Bone marrow (tissue), 2 donors: ENCODE results near the gene GRK7.
A peak's percentile ranks its signal among the peaks of the same experiment; 100 is the strongest.
"Not testable (repeated sequence)": the region's sequence is repeated elsewhere in the genome, so short reads cannot be mapped to it uniquely, and the experiment has no call there.

Experiments
- DNase-seq, 2 donors: peaks; one replicate each; lab custom pipeline; 2025; lab: John Stamatoyannopoulos, UW

The GRK7 gene

DNA sequence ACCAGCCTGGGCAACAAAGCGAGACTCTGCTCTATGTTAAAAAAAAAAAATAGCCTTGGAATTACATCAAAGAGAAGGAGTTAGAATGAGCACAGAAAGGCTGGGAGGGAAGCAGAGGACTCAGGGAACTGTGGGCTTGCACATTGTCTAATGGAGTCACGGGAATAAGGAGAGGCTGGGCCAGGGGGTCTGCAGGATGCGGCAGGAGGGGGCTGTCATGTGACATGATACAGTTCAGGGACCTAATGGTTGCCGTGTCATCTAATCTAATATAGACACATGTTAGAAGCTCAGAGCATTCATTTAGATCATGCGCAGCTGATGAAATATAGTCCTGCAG is 32.5 kb downstream of the GRK7 start:
- DNase-seq = no peak

DNA sequence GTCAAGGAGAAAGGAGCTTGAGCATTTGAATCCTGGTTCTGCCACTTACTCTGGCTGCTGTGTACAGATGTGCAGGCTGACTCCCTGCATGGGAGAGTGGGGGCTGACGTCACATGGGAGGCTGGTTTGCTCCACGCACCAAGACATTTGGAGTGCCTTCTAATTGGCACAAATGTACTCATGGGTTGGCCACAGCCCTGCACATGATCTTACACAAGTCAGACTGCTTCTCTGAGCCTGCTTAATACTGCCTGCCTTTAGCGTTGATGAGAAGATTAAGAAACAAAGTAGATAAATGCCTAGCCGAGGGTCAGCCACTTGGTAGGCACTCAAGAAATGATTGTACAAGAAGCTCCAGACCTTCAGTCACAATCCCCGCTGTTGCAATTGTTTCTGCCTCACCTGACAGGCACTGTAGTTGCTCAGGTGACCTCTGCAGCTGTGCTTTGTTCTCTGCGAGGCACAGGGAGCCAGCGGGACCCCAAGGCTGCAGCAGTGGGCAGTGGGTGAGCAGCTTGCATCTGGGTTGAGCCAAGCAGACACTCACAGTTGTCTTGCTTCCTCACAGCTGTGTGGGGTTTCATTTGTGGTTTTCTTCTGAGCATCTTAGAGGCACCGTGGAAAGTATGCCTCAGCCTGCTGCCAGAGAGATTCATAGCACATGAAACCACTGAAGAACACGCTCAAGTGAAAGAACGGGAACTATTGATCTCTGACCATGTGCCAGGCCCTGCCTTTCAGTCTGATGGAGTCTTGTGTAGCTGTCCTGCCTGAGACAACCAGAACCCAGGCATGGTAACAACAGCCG is 33.1 kb downstream of the GRK7 start:
- peak; percentile 44 to 91 for DNase-seq

DNA sequence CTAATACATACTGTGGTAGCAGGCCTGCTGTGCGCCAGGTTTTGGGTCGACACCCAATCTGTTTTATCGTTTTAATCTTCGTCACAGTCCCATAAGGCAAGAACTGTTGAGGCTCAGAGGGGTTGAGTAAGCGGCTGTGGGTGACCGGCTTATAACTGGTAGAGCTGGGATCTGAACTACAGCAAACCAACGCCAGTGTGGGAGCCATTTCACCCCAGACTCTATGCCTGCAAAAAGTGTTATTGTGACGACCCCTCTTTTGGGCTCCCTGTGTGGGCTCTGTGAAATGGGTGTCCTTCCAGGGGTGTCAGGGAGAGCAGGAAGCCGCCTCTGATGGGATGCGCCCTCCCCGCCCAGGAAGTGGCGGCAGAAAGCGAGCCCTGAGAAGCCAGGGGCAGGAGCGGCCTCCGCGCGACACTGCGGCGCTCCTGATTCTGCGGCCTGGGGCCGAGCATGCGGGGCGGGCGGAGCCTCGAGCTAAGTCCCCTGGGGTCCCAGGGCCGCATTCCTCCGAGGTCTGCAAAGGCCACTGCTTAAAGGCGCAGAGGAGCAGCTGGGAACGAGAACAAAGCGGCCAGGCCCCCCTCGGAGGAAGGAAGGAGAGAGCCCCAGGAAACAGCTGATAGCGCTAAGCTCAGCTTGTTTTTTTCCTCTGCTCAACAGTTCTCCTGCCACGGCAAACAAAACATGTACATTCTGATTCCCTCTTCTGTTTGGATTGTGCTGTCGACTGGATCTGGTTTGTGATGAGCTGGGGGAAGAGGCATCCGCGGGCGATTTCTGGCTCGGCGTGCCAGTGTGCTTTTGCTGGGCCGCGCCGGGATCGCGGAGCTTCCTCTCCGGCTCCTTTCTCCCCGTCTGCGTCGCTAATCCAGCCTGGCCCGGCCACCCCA is 33.9 kb downstream of the GRK7 start:
- DNase-seq = peak; percentile 55 to 92

DNA sequence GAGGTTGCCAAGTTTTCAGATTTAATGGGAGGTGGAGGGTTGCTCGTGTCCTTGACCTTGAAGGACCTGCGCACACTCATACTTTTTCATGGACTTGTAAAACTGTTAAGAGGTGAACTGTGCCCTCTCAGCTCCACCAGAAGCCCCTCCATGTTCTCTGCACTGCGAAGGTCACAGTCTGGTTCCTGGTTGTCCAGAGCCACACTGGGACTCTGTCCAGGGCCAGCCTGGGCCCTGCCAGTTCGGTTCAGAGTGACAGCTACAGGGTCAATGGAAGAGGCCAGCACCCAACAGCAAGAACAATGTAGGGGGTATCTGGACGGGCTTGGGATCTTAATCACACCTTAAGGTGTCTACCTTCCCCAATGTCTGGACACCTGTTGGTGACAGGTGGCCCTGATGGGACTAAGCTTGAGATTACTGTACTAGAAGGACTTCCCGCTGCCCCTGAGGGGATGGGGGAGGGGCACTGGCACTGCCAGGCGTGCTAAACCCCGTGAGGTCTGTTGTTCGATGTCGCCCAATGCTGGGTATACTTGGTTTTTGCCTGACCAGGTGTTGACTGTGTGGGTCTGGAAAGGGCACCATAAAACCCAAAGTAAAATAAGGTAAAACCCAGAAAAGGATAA is 34.7 kb downstream of the GRK7 start:
- DNase-seq = no peak

DNA sequence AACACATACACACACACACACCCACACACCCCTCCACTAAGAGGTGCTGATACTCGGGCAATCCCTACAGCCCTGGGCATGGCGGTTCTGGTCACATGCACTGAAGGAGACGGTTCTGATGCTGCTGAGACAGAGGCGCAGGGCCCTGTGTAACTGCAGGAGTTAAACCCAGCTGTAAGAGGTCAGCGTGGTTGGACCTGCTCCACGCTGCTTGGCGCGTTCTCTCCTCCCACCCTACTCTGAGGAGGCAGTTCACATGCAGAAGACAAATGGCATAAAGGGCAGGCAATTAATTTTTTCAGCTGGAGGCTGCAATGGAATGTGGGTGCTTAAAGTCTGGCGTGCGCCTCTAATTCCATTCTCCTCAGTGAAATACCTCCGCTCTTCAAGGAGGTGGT is 35.2 kb downstream of the GRK7 start:
- no peak for DNase-seq

DNA sequence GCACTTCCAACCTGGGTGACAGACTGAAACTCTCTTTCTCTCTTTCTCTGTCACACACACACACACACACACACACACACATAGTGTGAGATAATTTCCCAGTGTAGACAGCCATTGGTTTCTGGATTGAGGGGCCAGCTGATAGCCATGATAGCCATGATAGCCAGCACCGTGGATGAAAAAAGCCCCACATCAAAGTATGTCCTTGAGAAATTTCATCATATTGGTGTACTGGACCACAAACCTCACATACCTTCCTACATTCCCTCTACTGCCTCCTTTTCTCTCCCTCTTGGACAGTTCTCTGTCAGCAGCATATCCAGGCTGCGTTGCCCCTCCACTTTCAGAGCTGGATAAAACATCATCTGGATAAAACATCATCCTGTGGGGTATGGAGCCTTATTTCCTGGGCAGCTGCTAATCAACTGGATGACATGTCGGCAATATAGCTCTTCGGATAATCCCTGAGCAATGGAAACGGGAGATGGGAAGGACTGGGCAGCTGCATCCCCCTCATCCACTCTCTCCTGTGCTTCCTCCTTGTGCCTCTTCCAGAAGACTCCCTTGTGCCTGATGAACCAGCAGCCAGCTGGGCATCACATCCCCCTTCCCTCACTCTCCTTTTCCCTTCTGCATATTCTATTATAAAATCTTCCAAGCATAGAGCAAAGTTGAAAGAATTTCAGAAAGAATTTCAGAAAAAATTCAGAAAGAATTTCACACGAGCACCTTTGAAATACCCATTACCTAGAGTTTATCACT is 39.3 kb downstream of the GRK7 start:
- no peak for DNase-seq

DNA sequence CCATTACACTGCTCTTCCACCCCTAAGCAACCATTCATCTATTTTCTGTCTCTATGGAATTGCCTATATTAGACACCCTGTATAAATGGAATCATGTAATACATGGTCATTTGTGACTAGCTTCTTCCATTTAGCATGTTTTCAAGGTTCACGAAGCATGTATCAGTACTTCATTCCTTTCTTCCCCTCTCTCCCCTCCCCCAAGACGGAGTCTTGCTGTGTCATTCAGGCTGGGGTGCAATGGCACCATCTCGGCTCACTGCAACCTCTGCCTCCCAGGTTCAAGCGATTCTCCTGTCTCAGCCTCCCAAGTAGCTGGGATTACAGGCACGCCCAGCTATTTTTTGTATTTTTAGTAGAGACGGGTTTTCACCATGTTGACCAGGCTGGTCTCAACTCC is 40.3 kb downstream of the GRK7 start:
- DNase-seq = not testable (repeated sequence)

DNA sequence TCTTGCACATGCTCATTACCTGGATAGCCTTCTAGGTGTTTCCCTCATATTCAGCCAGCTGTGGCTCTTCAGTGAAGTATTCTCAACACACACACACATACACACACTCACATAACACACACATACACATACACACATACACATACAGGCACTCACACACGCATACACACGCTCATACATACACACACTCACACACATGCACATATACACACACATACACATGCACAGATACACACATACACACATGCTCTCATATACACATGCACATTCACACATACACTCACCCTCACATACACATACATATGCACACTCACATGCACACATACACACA is 41.2 kb downstream of the GRK7 start:
- no peak for DNase-seq

DNA sequence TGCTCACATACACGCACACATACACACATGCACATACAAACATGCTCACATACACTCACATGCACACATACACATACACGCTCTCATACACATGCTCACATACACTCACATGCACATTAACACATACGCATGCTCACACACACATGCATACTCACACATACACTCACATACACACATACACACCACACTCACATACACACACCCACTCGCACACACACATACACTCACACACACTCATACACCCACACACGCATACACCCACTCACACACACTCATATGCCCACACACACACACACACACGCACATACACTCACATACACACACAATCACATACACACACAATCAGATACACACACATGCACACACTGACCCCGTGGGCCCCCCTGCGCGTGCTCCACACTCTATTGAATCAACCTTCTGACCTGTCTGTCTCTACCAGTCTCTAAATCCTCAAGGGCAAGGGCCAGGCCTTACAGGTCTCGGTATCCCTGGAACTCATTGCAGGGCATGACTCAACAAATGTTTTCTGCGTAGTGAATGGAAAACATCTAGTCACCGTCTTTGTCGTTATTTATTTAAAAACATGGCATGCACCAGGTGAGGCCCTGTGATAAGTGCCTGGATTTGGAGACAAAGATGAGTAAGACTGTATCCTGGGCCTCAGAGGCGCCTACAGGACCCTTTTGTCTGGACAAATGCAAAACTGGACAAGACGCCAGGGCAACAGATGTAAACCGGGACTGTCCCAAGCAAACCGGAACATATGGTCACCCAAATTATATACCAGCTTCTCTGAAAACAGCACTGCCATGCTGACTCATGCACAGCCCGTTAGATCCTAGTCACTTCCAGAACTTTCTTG is 41.8 kb downstream of the GRK7 start:
- DNase-seq = no peak

DNA sequence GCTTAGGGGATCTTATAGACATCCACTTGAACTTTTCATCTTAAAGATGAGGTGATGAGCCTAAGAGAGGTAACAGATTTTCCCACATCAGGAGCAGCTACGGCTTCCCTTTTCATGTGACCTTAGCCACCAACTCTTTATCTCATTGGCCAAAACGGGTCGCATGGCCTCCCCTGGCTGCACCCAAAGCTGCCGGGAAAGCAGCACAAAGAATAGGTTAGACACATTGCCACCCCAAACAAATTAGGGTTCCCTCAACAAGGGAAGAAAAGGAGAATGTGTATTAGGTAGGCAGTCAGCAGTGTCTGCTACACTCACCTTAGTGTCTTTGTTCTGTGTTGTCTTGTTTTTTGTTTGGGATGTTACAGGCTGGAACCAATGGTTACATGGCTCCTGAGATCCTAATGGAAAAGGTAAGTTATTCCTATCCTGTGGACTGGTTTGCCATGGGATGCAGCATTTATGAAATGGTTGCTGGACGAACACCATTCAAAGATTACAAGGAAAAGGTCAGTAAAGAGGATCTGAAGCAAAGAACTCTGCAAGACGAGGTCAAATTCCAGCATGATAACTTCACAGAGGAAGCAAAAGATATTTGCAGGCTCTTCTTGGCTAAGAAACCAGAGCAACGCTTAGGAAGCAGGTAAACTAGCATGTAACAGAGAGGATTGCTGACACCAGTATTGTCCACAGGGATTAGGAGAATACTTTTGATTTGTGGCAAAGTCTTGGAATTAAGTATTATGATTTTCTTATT is 44.2 kb downstream of the GRK7 start:
- DNase-seq = no peak

DNA sequence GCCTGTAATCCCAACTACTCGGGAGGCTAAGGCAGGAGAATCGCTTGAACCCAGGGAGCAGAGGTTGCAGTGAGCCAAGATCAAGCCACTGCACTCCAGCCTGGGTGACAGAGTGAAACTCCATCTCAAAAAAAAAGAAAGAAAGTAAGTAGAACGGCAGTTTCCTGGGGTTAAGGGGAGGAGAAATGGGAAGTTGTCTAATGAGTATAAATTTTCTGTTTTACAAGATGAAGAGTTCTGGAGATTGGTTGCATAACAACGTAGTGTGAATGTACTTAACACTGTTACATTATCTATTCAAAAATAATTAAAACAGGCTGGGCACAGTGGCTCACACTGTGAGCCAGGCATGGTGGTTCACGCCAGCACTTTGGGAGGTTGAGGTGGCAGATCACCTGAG is 45.4 kb downstream of the GRK7 start:
- DNase-seq = peak in 1 of 2 donors; percentile 64

DNA sequence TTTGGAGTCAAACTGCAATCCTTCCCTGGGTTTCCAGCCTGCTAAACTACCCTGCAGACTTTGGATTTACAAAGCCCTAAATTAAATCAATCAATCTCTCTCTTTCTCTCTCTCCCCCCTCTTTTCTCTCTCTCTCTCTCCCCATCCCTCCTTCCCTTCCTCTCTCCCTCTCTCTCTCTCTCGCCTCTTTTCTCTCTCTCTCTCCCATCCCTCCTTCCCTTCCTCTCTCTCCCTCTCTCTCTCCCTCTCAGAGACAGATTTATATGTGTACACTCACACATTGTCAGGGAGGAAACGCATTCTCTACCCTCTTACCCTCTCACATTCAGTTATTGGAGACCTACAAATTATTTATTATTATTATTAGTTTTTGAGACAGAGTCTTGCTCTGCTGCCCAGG is 47.0 kb downstream of the GRK7 start:
- DNase-seq = no peak

DNA sequence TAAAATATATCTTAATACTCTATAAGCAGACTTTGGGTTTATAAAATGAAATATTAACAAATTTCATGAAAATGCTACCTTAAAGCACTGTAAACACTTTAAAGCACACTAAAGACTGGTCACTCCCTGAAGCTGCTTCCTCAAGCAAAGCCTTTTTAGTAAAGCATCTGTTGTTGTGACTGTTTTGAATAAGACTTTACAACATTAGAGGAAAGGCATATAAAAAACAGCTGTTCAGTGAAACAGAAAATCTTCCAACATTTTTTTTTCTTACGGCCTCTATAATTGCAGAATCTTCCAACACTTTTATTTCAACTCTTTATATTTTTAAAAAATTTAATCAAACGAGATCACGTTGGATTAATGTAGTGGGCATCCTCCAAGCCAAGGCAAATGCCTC is 48.1 kb downstream of the GRK7 start:
- no peak for DNase-seq

DNA sequence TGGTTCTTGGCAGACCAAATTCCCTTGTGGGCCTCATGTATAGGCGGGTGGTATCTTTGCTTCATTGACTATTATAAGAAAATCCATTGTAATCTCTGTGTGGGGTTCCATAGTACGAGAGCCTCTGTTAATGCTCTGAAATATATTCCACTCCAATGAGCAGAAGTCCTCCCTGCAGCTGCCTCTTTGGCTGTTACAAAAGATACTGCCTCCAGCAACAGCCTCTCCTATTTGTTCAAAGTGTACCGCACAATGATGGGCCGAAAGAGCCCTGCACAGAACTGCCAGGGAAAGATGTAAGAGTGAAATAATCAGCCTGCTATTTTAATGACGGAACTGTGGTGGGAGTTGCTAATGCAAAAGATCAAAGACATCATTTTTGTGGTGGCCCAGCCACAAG is 48.9 kb downstream of the GRK7 start:
- DNase-seq = no peak

DNA sequence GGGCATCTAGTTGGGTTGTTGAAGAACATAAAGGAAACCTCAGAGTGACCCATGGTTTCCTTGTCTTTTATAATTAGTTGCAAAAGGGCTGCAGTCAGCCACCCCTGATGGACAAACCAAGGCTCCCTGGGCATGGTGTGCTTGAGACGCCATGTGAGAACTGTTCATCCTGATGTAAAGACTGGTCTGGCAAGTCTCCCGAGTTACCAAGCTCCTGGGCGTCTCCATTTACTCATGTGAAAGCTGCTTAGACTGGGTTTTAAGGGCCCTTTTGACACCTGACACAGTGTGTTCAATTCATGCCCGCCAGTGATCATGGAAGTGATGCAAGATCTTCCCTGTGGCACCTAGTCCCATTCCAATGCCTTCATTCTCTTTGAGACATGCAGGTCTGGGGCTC is 49.4 kb downstream of the GRK7 start:
- no peak for DNase-seq
